ENCODE data around the gene HEXB.

GRCh38 chr5:74638544-74638969 is 46.5 kb upstream of the HEXB start:
- TF ChIP-seq, protein P1, sequence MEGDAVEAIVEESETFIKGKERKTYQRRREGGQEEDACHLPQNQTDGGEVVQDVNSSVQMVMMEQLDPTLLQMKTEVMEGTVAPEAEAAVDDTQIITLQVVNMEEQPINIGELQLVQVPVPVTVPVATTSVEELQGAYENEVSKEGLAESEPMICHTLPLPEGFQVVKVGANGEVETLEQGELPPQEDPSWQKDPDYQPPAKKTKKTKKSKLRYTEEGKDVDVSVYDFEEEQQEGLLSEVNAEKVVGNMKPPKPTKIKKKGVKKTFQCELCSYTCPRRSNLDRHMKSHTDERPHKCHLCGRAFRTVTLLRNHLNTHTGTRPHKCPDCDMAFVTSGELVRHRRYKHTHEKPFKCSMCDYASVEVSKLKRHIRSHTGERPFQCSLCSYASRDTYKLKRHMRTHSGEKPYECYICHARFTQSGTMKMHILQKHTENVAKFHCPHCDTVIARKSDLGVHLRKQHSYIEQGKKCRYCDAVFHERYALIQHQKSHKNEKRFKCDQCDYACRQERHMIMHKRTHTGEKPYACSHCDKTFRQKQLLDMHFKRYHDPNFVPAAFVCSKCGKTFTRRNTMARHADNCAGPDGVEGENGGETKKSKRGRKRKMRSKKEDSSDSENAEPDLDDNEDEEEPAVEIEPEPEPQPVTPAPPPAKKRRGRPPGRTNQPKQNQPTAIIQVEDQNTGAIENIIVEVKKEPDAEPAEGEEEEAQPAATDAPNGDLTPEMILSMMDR (IDR thresholded peaks at IDR 0.05; ENCODE audit: insufficient read depth, low read length) = no peak
- TF ChIP-seq POLR2AphosphoS5 (IDR thresholded peaks at IDR 0.05; ENCODE audit: low read depth) (no peak), GABPA (IDR thresholded peaks at IDR 0.05; ENCODE audit: low read depth) (no peak)
- TF ChIP-seq, protein P2, sequence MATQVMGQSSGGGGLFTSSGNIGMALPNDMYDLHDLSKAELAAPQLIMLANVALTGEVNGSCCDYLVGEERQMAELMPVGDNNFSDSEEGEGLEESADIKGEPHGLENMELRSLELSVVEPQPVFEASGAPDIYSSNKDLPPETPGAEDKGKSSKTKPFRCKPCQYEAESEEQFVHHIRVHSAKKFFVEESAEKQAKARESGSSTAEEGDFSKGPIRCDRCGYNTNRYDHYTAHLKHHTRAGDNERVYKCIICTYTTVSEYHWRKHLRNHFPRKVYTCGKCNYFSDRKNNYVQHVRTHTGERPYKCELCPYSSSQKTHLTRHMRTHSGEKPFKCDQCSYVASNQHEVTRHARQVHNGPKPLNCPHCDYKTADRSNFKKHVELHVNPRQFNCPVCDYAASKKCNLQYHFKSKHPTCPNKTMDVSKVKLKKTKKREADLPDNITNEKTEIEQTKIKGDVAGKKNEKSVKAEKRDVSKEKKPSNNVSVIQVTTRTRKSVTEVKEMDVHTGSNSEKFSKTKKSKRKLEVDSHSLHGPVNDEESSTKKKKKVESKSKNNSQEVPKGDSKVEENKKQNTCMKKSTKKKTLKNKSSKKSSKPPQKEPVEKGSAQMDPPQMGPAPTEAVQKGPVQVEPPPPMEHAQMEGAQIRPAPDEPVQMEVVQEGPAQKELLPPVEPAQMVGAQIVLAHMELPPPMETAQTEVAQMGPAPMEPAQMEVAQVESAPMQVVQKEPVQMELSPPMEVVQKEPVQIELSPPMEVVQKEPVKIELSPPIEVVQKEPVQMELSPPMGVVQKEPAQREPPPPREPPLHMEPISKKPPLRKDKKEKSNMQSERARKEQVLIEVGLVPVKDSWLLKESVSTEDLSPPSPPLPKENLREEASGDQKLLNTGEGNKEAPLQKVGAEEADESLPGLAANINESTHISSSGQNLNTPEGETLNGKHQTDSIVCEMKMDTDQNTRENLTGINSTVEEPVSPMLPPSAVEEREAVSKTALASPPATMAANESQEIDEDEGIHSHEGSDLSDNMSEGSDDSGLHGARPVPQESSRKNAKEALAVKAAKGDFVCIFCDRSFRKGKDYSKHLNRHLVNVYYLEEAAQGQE (IDR thresholded peaks at IDR 0.05; ENCODE audit: insufficient replicate concordance, low read depth) = no peak
